HEK293 (cell line): Measurements from ENCODE around the gene LMO4.
A peak's percentile ranks its signal among the peaks of the same experiment; 100 is the strongest.

Source experiments
- CTCF ChIA-PET: fragments of 350-600 bp; formaldehyde crosslinking; extraction: SDS; loops from one replicate; lab custom pipeline; 2021; ENCODE audit warnings: antibody characterized with exemption; lab: Yijun Ruan, JAX
- POLR2A ChIA-PET: fragments of 300-600 bp; formaldehyde crosslinking; extraction: SDS; loops from one replicate; lab custom pipeline; 2020; ENCODE audit warnings: antibody characterized with exemption, inconsistent platforms; lab: Yijun Ruan, JAX
- H3K27ac ChIP-seq: fragments of 200-500 bp; sonication (Bioruptor generic); 2 replicates; pipeline ENCODE4 v1.5.1; 2014; ENCODE audit warnings: low read depth, low read length, control low read depth, inconsistent platforms; ENCODE audit errors: extremely low read depth
- H3K36me3 ChIP-seq, 2 experiments: fragments of 200-500 bp in 1 of 2; sonication (Bioruptor generic) in 1 of 2; 1 replicate in 1 of 2; 2 replicates in 1 of 2; pipeline ENCODE4 v1.5.1; 2014 to 2017; ENCODE audit warnings: inconsistent platforms in 2 of 2, low read length in 2 of 2; ENCODE audit not compliant: control insufficient read depth in 2 of 2, insufficient read depth in 1 of 2
- H3K4me1 ChIP-seq: fragments of 200-500 bp; sonication (Bioruptor generic); 2 replicates; pipeline ENCODE4 v1.5.1; 2014; ENCODE audit warnings: mild to moderate bottlenecking, low read length, inconsistent platforms; ENCODE audit not compliant: control insufficient read depth, insufficient read depth
- H3K4me3 ChIP-seq: 2 replicates; pipeline ENCODE4 v1.5.1; 2011; ENCODE audit warnings: low read depth, mild to moderate bottlenecking, control low read depth, low read length, moderate library complexity
- H3K9me3 ChIP-seq: fragments of 200-500 bp; sonication (Bioruptor generic); 2 replicates; pipeline ENCODE4 v1.5.1; 2014; ENCODE audit warnings: low read depth, low read length, inconsistent platforms; ENCODE audit not compliant: control insufficient read depth, insufficient read depth
- FEZF1 ChIP-seq: fragments of 450-650 bp; formaldehyde crosslinking; IDR thresholded peaks from 2 replicates; pipeline ENCODE4 v1.5.1; 2016; ENCODE audit warnings: missing biosample characterization, missing genetic modification characterization
- KLF8 ChIP-seq: fragments of 450-650 bp; formaldehyde crosslinking; IDR thresholded peaks from 2 replicates; pipeline ENCODE4 v1.5.1; 2016; ENCODE audit warnings: missing biosample characterization, missing genetic modification characterization
- MEIS1 ChIP-seq: sonication (generic); formaldehyde crosslinking; IDR thresholded peaks from 2 replicates; pipeline ENCODE4 v1.8.1; 2022; ENCODE audit warnings: missing genetic modification reagents, mild to moderate bottlenecking, borderline replicate concordance
- OVOL3 ChIP-seq: fragments of 450-650 bp; formaldehyde crosslinking; IDR thresholded peaks from 2 replicates; pipeline ENCODE4 v1.5.1; 2016; ENCODE audit warnings: missing biosample characterization, missing genetic modification characterization
- PRDM10 ChIP-seq: fragments of 450-650 bp; formaldehyde crosslinking; IDR thresholded peaks from 2 replicates; pipeline ENCODE4 v1.5.1; 2016; ENCODE audit warnings: missing biosample characterization, missing genetic modification characterization
- SP3 ChIP-seq: fragments of 450-650 bp; formaldehyde crosslinking; IDR thresholded peaks from 2 replicates; pipeline ENCODE4 v1.5.1; 2016; ENCODE audit warnings: missing biosample characterization, missing genetic modification characterization
- TCF7L2 ChIP-seq: IDR thresholded peaks from 2 replicates; pipeline ENCODE4 v1.6.1; 2011; ENCODE audit warnings: low read depth, mild to moderate bottlenecking, inconsistent platforms, low read length, moderate library complexity, borderline replicate concordance
- ZBTB20 ChIP-seq: fragments of 450-650 bp; formaldehyde crosslinking; IDR thresholded peaks from 2 replicates; pipeline ENCODE4 v1.5.1; 2016; ENCODE audit warnings: missing biosample characterization, missing genetic modification characterization
- ZBTB44 ChIP-seq: fragments of 450-650 bp; IDR thresholded peaks from 2 replicates; pipeline ENCODE4 v1.5.1; 2018; ENCODE audit warnings: missing biosample characterization, mild to moderate bottlenecking, missing genetic modification characterization
- ZBTB49 ChIP-seq: fragments of 450-650 bp; formaldehyde crosslinking; IDR thresholded peaks from 2 replicates; pipeline ENCODE4 v1.5.1; 2016; ENCODE audit warnings: missing biosample characterization, missing genetic modification characterization, low read depth
- ZNF155 ChIP-seq: fragments of 450-650 bp; formaldehyde crosslinking; IDR thresholded peaks from 2 replicates; pipeline ENCODE4 v1.5.1; 2016; ENCODE audit warnings: missing biosample characterization, missing genetic modification characterization
- ZNF174 ChIP-seq: fragments of 450-650 bp; formaldehyde crosslinking; IDR thresholded peaks from 2 replicates; pipeline ENCODE4 v1.5.0; 2017; ENCODE audit warnings: missing biosample characterization, mild to moderate bottlenecking, missing genetic modification characterization
- ZNF211 ChIP-seq: fragments of 450-650 bp; formaldehyde crosslinking; IDR thresholded peaks from 2 replicates; pipeline ENCODE4 v1.5.1; 2016; ENCODE audit warnings: low read depth, missing biosample characterization, missing genetic modification characterization
- ZNF248 ChIP-seq: fragments of 450-650 bp; formaldehyde crosslinking; IDR thresholded peaks from 2 replicates; pipeline ENCODE4 v1.5.1; 2017; ENCODE audit warnings: missing biosample characterization, missing genetic modification characterization
- ZNF292 ChIP-seq: fragments of 450-650 bp; formaldehyde crosslinking; IDR thresholded peaks from 2 replicates; pipeline ENCODE4 v1.5.1; 2016; ENCODE audit warnings: low read depth, missing biosample characterization, missing genetic modification characterization, borderline replicate concordance
- ZNF560 ChIP-seq: fragments of 450-650 bp; formaldehyde crosslinking; IDR thresholded peaks from 2 replicates; pipeline ENCODE4 v1.5.1; 2017; ENCODE audit warnings: missing biosample characterization, missing genetic modification characterization, borderline replicate concordance
- ZNF596 ChIP-seq: fragments of 450-650 bp; IDR thresholded peaks from 2 replicates; pipeline ENCODE4 v1.5.0; 2018; ENCODE audit warnings: missing biosample characterization, mild to moderate bottlenecking, missing genetic modification characterization, moderate library complexity
- ZNF670 ChIP-seq: fragments of 450-650 bp; formaldehyde crosslinking; IDR thresholded peaks from 2 replicates; pipeline ENCODE4 v1.5.1; 2016; ENCODE audit warnings: missing biosample characterization, missing genetic modification characterization, low read depth
- ZSCAN4 ChIP-seq: fragments of 450-650 bp; formaldehyde crosslinking; IDR thresholded peaks from 2 replicates; pipeline ENCODE4 v1.5.1; 2017; ENCODE audit warnings: missing biosample characterization, missing genetic modification characterization
- TF ChIP-seq, protein P1 (sequence below): fragments of 450-650 bp; formaldehyde crosslinking; IDR thresholded peaks from 2 replicates; pipeline ENCODE4 v1.5.1; 2016; ENCODE audit warnings: missing biosample characterization, missing genetic modification characterization
- TF ChIP-seq, protein P2 (sequence below): IDR thresholded peaks from 2 replicates; pipeline ENCODE4 v1.6.1; 2011; ENCODE audit warnings: mild to moderate bottlenecking, low read depth, low read length, borderline replicate concordance
- TF ChIP-seq, protein P3 (sequence below): fragments of 450-650 bp; formaldehyde crosslinking; IDR thresholded peaks from 2 replicates; pipeline ENCODE4 v1.5.1; 2016; ENCODE audit warnings: missing biosample characterization, missing genetic modification characterization, low read depth

The LMO4 gene

DNA sequence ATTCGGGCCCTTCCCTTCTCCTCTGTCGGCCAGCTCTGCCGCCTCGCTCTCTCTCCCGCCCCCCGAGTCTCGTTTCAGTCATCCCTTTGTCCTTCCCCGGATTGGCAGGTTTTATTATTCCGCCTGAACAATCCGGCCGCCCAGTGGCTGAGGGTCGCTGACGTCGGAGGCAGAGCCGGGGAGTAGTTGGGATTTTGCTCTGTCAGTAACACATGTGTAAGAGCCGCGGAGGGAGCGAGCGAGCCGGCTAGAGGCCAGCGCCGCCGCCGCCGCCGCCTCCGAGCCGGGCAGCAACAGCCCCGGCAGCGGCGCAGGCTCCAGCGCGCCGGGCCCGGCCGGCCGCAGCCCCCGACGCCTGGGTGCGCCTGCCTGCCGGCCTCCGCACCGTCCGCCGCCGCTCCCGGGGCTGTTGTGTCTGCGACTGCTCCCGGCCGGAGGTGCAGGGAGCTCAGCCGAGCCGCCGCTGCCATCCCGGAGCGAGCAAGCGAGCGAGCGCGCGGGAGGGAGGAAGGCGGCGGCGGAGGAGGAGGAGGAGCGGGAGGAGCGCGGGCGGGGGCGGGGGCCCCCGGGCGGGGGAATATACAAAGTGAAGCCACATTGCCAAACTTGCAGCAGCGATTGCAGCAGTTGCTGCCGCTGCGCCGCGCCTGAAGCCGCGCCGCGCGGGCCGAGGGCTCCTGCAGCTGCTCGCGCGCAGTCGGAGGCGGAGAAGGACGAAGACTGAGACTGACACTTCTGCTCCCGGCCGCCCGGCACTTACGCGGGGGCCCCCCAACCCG is at the start of gene LMO4:
Gene LMO4, plus strand, starts transcription at position 609 of the 779 bp plus-strand sequence. CDS start 3,136 bp downstream, outside the sequence.
- Histone ChIP-seq H3K4me3 (peak within 1 kb of the TSS; percentile 73), H3K27ac (peak within 1 kb of the TSS; percentile 97), H3K4me1 (peaks cover 21% of the 10 kb centered on the region), H3K36me3 (peaks cover 5 to 16% of the 10 kb centered on the region in 2 experiments; a peak in 2 of 3 replicates), H3K9me3 (no peaks in the 10 kb centered on the region)
- POLR2A ChIA-PET: interaction anchor here (0.6 to 2.1 kb wide), 27 partner anchors 13 to 1356 kb away, joined by 3 to 14 read pairs (median 3); no protein-coding TSS in a partner anchor
- CTCF ChIA-PET: interaction anchor here (0.6 to 0.7 kb wide), 3 partner anchors 35 to 135 kb away, joined by 3 to 4 read pairs (median 4); no protein-coding TSS in a partner anchor
- TF ChIP-seq, protein P1, sequence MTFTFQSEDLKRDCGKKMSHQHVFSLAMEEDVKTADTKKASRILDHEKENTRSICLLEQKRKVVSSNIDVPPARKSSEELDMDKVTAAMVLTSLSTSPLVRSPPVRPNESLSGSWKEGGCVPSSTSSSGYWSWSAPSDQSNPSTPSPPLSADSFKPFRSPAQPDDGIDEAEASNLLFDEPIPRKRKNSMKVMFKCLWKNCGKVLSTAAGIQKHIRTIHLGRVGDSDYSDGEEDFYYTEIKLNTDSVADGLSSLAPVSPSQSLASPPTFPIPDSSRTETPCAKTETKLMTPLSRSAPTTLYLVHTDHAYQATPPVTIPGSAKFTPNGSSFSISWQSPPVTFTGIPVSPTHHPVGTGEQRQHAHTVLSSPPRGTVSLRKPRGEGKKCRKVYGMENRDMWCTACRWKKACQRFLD (tag by site-specific recombination): no peak
- TF ChIP-seq ZNF670 (tag by site-specific recombination) (no peak), ZBTB20 (tag by site-specific recombination) (no peak; the same call in 1 of the 2 replicates), ZSCAN4 (tag by site-specific recombination) (no peak), ZBTB49 (tag by site-specific recombination) (no peak), ZNF560 (tag by site-specific recombination) (no peak), TCF7L2 (no peak), KLF8 (tag by site-specific recombination) (peak; percentile 78; the same call in 1 of the 2 replicates), ZBTB44 (tag by site-specific recombination) (peak; percentile 99), ZNF155 (no peak), ZNF248 (tag by site-specific recombination) (no peak), PRDM10 (tag by site-specific recombination) (peak; percentile 73), SP3 (tag by site-specific recombination) (no peak; the same call in none of the 2 replicates), ZNF596 (tag by site-specific recombination) (peak; percentile 72), ZNF174 (tag by site-specific recombination) (no peak), MEIS1 (CRISPR knock-in tag) (no peak), ZNF292 (no peak), FEZF1 (0 out of 2 replicates have a peak, but pooled peaks have one; percentile 27), ZNF211 (tag by site-specific recombination) (no peak), OVOL3 (tag by site-specific recombination) (no peak)
- TF ChIP-seq, protein P2, sequence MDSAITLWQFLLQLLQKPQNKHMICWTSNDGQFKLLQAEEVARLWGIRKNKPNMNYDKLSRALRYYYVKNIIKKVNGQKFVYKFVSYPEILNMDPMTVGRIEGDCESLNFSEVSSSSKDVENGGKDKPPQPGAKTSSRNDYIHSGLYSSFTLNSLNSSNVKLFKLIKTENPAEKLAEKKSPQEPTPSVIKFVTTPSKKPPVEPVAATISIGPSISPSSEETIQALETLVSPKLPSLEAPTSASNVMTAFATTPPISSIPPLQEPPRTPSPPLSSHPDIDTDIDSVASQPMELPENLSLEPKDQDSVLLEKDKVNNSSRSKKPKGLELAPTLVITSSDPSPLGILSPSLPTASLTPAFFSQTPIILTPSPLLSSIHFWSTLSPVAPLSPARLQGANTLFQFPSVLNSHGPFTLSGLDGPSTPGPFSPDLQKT: no peak
- TF ChIP-seq, protein P3, sequence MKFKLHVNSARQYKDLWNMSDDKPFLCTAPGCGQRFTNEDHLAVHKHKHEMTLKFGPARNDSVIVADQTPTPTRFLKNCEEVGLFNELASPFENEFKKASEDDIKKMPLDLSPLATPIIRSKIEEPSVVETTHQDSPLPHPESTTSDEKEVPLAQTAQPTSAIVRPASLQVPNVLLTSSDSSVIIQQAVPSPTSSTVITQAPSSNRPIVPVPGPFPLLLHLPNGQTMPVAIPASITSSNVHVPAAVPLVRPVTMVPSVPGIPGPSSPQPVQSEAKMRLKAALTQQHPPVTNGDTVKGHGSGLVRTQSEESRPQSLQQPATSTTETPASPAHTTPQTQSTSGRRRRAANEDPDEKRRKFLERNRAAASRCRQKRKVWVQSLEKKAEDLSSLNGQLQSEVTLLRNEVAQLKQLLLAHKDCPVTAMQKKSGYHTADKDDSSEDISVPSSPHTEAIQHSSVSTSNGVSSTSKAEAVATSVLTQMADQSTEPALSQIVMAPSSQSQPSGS (tag by site-specific recombination): no peak
